HEK293 (cell line): ENCODE data around the gene STEEP1.

Source experiments
- GLI2 ChIP-seq: fragments of 450-650 bp; formaldehyde crosslinking; IDR thresholded peaks from 2 replicates; pipeline ENCODE4; 2017; ENCODE audit warnings: missing biosample characterization, missing genetic modification characterization, low read depth, borderline replicate concordance
- SETDB1 ChIP-seq: IDR thresholded peaks from one replicate; pipeline ENCODE4 v1.6.1; 2017; ENCODE audit warnings: mild to moderate bottlenecking, low read length, moderate library complexity, mixed read lengths; ENCODE audit not compliant: insufficient read length
- TCF7L2 ChIP-seq: IDR thresholded peaks from 2 replicates; pipeline ENCODE4 v1.6.1; 2011; ENCODE audit warnings: low read depth, mild to moderate bottlenecking, inconsistent platforms, low read length, moderate library complexity, borderline replicate concordance
- YY1 ChIP-seq: fragments of 450-650 bp; formaldehyde crosslinking; IDR thresholded peaks from 2 replicates; pipeline ENCODE4 v1.5.1; 2018; ENCODE audit warnings: missing biosample characterization, missing genetic modification characterization
- ZFP37 ChIP-seq: fragments of 450-650 bp; formaldehyde crosslinking; IDR thresholded peaks from 2 replicates; pipeline ENCODE4 v1.5.1; 2016; ENCODE audit warnings: missing biosample characterization, missing genetic modification characterization
- ZNF175 ChIP-seq: fragments of 450-650 bp; formaldehyde crosslinking; IDR thresholded peaks from 2 replicates; pipeline ENCODE4 v1.5.1; 2016; ENCODE audit warnings: missing biosample characterization, missing genetic modification characterization
- ZNF335 ChIP-seq: fragments of 450-650 bp; formaldehyde crosslinking; conservative IDR thresholded peaks from 2 replicates; pipeline ENCODE4 v1.5.1; 2016; ENCODE audit warnings: missing biosample characterization, missing genetic modification characterization
- ZNF416 ChIP-seq: fragments of 450-650 bp; formaldehyde crosslinking; IDR thresholded peaks from 2 replicates; pipeline ENCODE4 v1.5.1; 2016; ENCODE audit warnings: missing biosample characterization, missing genetic modification characterization
- ZNF548 ChIP-seq: fragments of 450-650 bp; formaldehyde crosslinking; IDR thresholded peaks from 2 replicates; pipeline ENCODE4 v1.5.1; 2016; ENCODE audit warnings: missing biosample characterization, missing genetic modification characterization
- ZNF76 ChIP-seq: fragments of 450-650 bp; formaldehyde crosslinking; IDR thresholded peaks from 2 replicates; pipeline ENCODE4; 2016; ENCODE audit warnings: low read depth, missing biosample characterization, missing genetic modification characterization, borderline replicate concordance
- TF ChIP-seq, protein P1 (sequence below): fragments of 450-650 bp; formaldehyde crosslinking; IDR thresholded peaks from 2 replicates; pipeline ENCODE4 v1.5.1; 2017; ENCODE audit warnings: missing biosample characterization, missing genetic modification characterization
- TF ChIP-seq, protein P2 (sequence below): fragments of 450-650 bp; formaldehyde crosslinking; IDR thresholded peaks from 2 replicates; pipeline ENCODE4 v1.5.1; 2016; ENCODE audit warnings: missing biosample characterization, missing genetic modification characterization
- TF ChIP-seq, protein P3 (sequence below): fragments of 450-650 bp; formaldehyde crosslinking; IDR thresholded peaks from 2 replicates; pipeline ENCODE4 v1.5.1; 2016; ENCODE audit warnings: missing biosample characterization, missing genetic modification characterization

DNA sequence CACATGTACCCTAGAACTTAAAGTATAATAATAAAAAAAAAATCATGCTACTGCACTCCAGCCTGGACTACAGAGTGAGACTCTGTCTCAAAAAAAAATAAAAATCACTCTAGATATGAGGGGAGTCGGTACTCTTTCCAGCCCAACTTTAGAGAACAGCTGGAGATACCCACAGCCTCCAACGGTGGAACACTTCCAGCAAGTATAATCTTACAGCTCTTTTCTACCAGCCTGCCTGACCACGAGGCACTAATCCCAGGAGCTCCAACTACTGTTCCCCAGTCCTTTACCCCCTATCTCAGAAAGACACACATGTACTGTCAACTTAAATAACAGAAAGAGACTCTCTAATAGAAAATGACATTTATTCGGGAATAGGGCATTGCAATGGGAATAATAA lies 46.8 kb downstream of the STEEP1 start:
- no peak for TF ChIP-seq ZNF416 (tag by site-specific recombination)
- no peak for TF ChIP-seq GLI2 (tag by site-specific recombination)
- TF ChIP-seq ZNF175, result no peak
- TF ChIP-seq, protein P1, sequence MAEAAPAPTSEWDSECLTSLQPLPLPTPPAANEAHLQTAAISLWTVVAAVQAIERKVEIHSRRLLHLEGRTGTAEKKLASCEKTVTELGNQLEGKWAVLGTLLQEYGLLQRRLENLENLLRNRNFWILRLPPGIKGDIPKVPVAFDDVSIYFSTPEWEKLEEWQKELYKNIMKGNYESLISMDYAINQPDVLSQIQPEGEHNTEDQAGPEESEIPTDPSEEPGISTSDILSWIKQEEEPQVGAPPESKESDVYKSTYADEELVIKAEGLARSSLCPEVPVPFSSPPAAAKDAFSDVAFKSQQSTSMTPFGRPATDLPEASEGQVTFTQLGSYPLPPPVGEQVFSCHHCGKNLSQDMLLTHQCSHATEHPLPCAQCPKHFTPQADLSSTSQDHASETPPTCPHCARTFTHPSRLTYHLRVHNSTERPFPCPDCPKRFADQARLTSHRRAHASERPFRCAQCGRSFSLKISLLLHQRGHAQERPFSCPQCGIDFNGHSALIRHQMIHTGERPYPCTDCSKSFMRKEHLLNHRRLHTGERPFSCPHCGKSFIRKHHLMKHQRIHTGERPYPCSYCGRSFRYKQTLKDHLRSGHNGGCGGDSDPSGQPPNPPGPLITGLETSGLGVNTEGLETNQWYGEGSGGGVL (tag by site-specific recombination), result no peak
- no peak for TF ChIP-seq ZNF335 (tag by site-specific recombination)
- TF ChIP-seq, protein P2, sequence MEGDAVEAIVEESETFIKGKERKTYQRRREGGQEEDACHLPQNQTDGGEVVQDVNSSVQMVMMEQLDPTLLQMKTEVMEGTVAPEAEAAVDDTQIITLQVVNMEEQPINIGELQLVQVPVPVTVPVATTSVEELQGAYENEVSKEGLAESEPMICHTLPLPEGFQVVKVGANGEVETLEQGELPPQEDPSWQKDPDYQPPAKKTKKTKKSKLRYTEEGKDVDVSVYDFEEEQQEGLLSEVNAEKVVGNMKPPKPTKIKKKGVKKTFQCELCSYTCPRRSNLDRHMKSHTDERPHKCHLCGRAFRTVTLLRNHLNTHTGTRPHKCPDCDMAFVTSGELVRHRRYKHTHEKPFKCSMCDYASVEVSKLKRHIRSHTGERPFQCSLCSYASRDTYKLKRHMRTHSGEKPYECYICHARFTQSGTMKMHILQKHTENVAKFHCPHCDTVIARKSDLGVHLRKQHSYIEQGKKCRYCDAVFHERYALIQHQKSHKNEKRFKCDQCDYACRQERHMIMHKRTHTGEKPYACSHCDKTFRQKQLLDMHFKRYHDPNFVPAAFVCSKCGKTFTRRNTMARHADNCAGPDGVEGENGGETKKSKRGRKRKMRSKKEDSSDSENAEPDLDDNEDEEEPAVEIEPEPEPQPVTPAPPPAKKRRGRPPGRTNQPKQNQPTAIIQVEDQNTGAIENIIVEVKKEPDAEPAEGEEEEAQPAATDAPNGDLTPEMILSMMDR (tag by site-specific recombination), result no peak
- no peak for TF ChIP-seq ZFP37
- no peak for TF ChIP-seq YY1
- TF ChIP-seq ZNF76, result no peak
- no peak for TF ChIP-seq ZNF548 (tag by site-specific recombination)
- TF ChIP-seq SETDB1, result no peak
- TF ChIP-seq TCF7L2, result no peak
- TF ChIP-seq, protein P3, sequence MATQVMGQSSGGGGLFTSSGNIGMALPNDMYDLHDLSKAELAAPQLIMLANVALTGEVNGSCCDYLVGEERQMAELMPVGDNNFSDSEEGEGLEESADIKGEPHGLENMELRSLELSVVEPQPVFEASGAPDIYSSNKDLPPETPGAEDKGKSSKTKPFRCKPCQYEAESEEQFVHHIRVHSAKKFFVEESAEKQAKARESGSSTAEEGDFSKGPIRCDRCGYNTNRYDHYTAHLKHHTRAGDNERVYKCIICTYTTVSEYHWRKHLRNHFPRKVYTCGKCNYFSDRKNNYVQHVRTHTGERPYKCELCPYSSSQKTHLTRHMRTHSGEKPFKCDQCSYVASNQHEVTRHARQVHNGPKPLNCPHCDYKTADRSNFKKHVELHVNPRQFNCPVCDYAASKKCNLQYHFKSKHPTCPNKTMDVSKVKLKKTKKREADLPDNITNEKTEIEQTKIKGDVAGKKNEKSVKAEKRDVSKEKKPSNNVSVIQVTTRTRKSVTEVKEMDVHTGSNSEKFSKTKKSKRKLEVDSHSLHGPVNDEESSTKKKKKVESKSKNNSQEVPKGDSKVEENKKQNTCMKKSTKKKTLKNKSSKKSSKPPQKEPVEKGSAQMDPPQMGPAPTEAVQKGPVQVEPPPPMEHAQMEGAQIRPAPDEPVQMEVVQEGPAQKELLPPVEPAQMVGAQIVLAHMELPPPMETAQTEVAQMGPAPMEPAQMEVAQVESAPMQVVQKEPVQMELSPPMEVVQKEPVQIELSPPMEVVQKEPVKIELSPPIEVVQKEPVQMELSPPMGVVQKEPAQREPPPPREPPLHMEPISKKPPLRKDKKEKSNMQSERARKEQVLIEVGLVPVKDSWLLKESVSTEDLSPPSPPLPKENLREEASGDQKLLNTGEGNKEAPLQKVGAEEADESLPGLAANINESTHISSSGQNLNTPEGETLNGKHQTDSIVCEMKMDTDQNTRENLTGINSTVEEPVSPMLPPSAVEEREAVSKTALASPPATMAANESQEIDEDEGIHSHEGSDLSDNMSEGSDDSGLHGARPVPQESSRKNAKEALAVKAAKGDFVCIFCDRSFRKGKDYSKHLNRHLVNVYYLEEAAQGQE, result no peak
